Right atrium auricular region (tissue), 2 donors: Measurements from ENCODE around the gene TMCO6. TPM values are rescaled to one million over a fixed set of nuclear protein-coding genes. Genes with fewer than 3 reads are reported as not detected.
"Not testable (repeated sequence)": the region's sequence is repeated elsewhere in the genome, so short reads cannot be mapped to it uniquely, and the experiment has no call there.

ENCODE experiments used
- DNase-seq: peaks from one replicate; pipeline ENCODE4 v3.0.0-alpha.2; 2019; ENCODE audit warnings: low spot score
- H3K27ac ChIP-seq, 2 donors: fragments of 200-600 bp; sonication (generic); 1 replicate in 1 of 2; 2 replicates in 1 of 2; pipeline ENCODE4 v1.5.1; 2016 to 2019
- H3K27me3 ChIP-seq, 2 donors: fragments of 200-600 bp; sonication (generic); one replicate each; pipeline versions ENCODE4 v1.5.1 to v1.6.0; 2017 to 2019
- H3K36me3 ChIP-seq: fragments of 200-600 bp; sonication (generic); one replicate; pipeline ENCODE4 v1.5.1; 2016
- H3K4me1 ChIP-seq, 2 donors: fragments of 200-600 bp; sonication (generic); one replicate each; pipeline versions ENCODE4 v1.5.1 to v1.6.0; 2017 to 2019
- H3K4me3 ChIP-seq, 2 donors: fragments of 200-600 bp; sonication (generic); 1 replicate in 1 of 2; 2 replicates in 1 of 2; pipeline ENCODE4 v1.5.1; 2017 to 2019; ENCODE audit warnings: mild to moderate bottlenecking in 1 of 2, moderate library complexity in 1 of 2
- H3K9me3 ChIP-seq, 2 donors: fragments of 200-600 bp; sonication (generic); one replicate each; pipeline ENCODE4 v1.5.1; 2019
- CTCF ChIP-seq, 2 donors: fragments of 200-600 bp; sonication (generic); IDR thresholded peaks; one replicate each; pipeline ENCODE4 v1.5.1; 2019; ENCODE audit warnings: antibody characterized with exemption in 2 of 2
- total RNA-seq, 2 donors: library from RNA; depleted of rRNA; stranded (reverse); fragments of >200 nt; gene quantifications; one replicate each; pipeline ENCODE4 v1.1.0, GENCODE V29; 2016

The TMCO6 gene
- total RNA-seq, 2 donors from 2014 or later = 10.6 to 26.0 TPM

GRCh38 chr5:140637371-140638100 lies 1.7 kb upstream of the TMCO6 start:
- TF ChIP-seq CTCF (IDR thresholded peaks at IDR 0.05) = no peak
- Histone ChIP-seq H3K9me3 (no peaks in the 10 kb centered on the region), H3K36me3 (no peaks in the 10 kb centered on the region), H3K27ac (no peak overlapping the region), H3K27me3 (no peaks in the 10 kb centered on the region), H3K4me3 (no peak overlapping the region), H3K4me1 (peaks cover 0 to 37% of the 10 kb centered on the region in 2 donors)
- no peak for DNase-seq

- H3K4me1 ChIP-seq = peaks cover 0 to 33% of the 10 kb centered on the region in 2 donors
- H3K4me3 ChIP-seq = peak overlapping the region; percentile 68 to 84
- not testable (repeated sequence) for H3K36me3 ChIP-seq, H3K27me3 ChIP-seq, H3K9me3 ChIP-seq, DNase-seq
- peak overlapping the region; percentile 87 for H3K27ac ChIP-seq
Observed at GRCh38 chr5:140638898-140639147, 428 bp upstream of the TMCO6 start.

GRCh38 chr5:140641716-140642115 lies 2.5 kb downstream of the TMCO6 start:
- no peak overlapping the region for H3K27ac ChIP-seq
- H3K9me3 ChIP-seq = no peaks in the 10 kb centered on the region
- H3K4me1 ChIP-seq = peaks cover 0 to 42% of the 10 kb centered on the region in 2 donors
- no peak for DNase-seq
- no peaks in the 10 kb centered on the region for H3K27me3 ChIP-seq
- no peak overlapping the region for H3K4me3 ChIP-seq
- TF ChIP-seq CTCF (IDR thresholded peaks at IDR 0.05) = no peak
- peaks cover 19% of the 10 kb centered on the region for H3K36me3 ChIP-seq

- Histone ChIP-seq H3K4me1 (peaks cover 0 to 46% of the 10 kb centered on the region in 2 donors), H3K27me3 (no peaks in the 10 kb centered on the region), H3K9me3 (no peaks in the 10 kb centered on the region), H3K27ac (no peak overlapping the region), H3K36me3 (peaks cover 19% of the 10 kb centered on the region), H3K4me3 (no peak overlapping the region)
- no peak for DNase-seq
- TF ChIP-seq CTCF (IDR thresholded peaks at IDR 0.05) = no peak
Observed at GRCh38 chr5:140642718-140643117, 3.5 kb downstream of the TMCO6 start.

- H3K4me1 ChIP-seq = peaks cover 0 to 31% of the 10 kb centered on the region in 2 donors
- H3K27ac ChIP-seq = peak overlapping the region; percentile 84 to 85
- TF ChIP-seq CTCF (IDR thresholded peaks at IDR 0.05) = no peak
- peak overlapping the region; percentile 91 to 93 for H3K4me3 ChIP-seq
- no peak for DNase-seq
- no peaks in the 10 kb centered on the region for H3K9me3 ChIP-seq
- H3K36me3 ChIP-seq = peaks cover 50% of the 10 kb centered on the region
- H3K27me3 ChIP-seq = no peaks in the 10 kb centered on the region
Observed at GRCh38 chr5:140647042-140647419, 7.8 kb downstream of the TMCO6 start.

GRCh38 chr5:140658870-140659269 lies 19.6 kb downstream of the TMCO6 start:
- no peak for DNase-seq
- peaks cover 0 to 4% of the 10 kb centered on the region in 2 donors for H3K4me1 ChIP-seq
- H3K4me3 ChIP-seq = no peak overlapping the region
- H3K36me3 ChIP-seq = peaks cover 93% of the 10 kb centered on the region
- no peaks in the 10 kb centered on the region for H3K27me3 ChIP-seq
- H3K9me3 ChIP-seq = no peaks in the 10 kb centered on the region
- no peak overlapping the region for H3K27ac ChIP-seq
- no peak for TF ChIP-seq CTCF (IDR thresholded peaks at IDR 0.05)

- H3K27ac ChIP-seq, DNase-seq, H3K9me3 ChIP-seq, H3K27me3 ChIP-seq, H3K4me3 ChIP-seq, H3K4me1 ChIP-seq: not testable (repeated sequence)
- peaks cover 78% of the 10 kb centered on the region for H3K36me3 ChIP-seq
Observed at GRCh38 chr5:140660371-140660770, 21.1 kb downstream of the TMCO6 start.
